Neural cell (in vitro differentiated cells): ENCODE results near the gene USP28. TPM values are rescaled to one million over a fixed set of nuclear protein-coding genes. Genes with fewer than 3 reads are reported as not detected.

Experiments used
- H2AFZ ChIP-seq: fragments of 200-600, 300-800 bp; sonication (generic), shearing (Covaris generic); 2 replicates; pipeline ENCODE4 v1.6.0; 2014; ENCODE audit warnings: low read depth, mild to moderate bottlenecking, antibody characterized with exemption, low read length, moderate library complexity
- H3F3A ChIP-seq: fragments of 200-600 bp; shearing (Covaris generic); 2 replicates; pipeline ENCODE4 v1.6.1; 2016; ENCODE audit warnings: mild to moderate bottlenecking, moderate library complexity, mixed read lengths, antibody characterized with exemption, low read length; ENCODE audit not compliant: insufficient read depth, poor library complexity, severe bottlenecking
- H3K27ac ChIP-seq: fragments of 200-600, 300-800 bp; sonication (generic), shearing (Covaris generic); 2 replicates; pipeline ENCODE4 v1.5.1; 2014; ENCODE audit warnings: mild to moderate bottlenecking, low read length, moderate library complexity
- H3K27me3 ChIP-seq: fragments of 300-800, 200-600 bp; sonication (generic), shearing (Covaris generic); 2 replicates; pipeline ENCODE4 v1.6.0; 2014; ENCODE audit warnings: mild to moderate bottlenecking, low read depth, low read length, moderate library complexity; ENCODE audit not compliant: insufficient read depth
- H3K36me3 ChIP-seq: fragments of 300-800, 200-600 bp; sonication (generic), shearing (Covaris generic); 2 replicates; pipeline ENCODE4 v1.5.1; 2014; ENCODE audit warnings: mild to moderate bottlenecking, antibody characterized with exemption, low read length, moderate library complexity; ENCODE audit not compliant: insufficient read depth
- H3K4me2 ChIP-seq: fragments of 300-800, 200-600 bp; sonication (generic), shearing (Covaris generic); 2 replicates; pipeline ENCODE4 v1.6.0; 2014; ENCODE audit warnings: mild to moderate bottlenecking, low read length
- H3K4me3 ChIP-seq: fragments of 300-800, 200-600 bp; sonication (generic), shearing (Covaris generic); 2 replicates; pipeline ENCODE4 v1.5.1; 2014; ENCODE audit warnings: mild to moderate bottlenecking, low read length, moderate library complexity
- H3K79me2 ChIP-seq: fragments of 200-600 bp; shearing (Covaris generic); replicated peaks from 2 replicates; pipeline ENCODE4 v1.6.0; 2014; ENCODE audit warnings: mild to moderate bottlenecking, low read length, moderate library complexity; ENCODE audit not compliant: insufficient read depth
- H3K9ac ChIP-seq: fragments of 300-800, 200-600 bp; sonication (generic), shearing (Covaris generic); 2 replicates; pipeline ENCODE4 v1.6.1; 2016; ENCODE audit warnings: mild to moderate bottlenecking, low read length, mixed read lengths
- H3K9me2 ChIP-seq: fragments of 200-600 bp; shearing (Covaris generic); 2 replicates; pipeline ENCODE4 v1.6.1; 2016; ENCODE audit warnings: mild to moderate bottlenecking, low read length, mixed read lengths; ENCODE audit not compliant: insufficient read depth
- H3K9me3 ChIP-seq: fragments of 200-600, 300-800 bp; sonication (generic), shearing (Covaris generic); 2 replicates; pipeline ENCODE4 v1.6.1; 2016; ENCODE audit warnings: mild to moderate bottlenecking, mixed run types, low read length, moderate library complexity, mixed read lengths
- H4K20me1 ChIP-seq: fragments of 200-600 bp; shearing (Covaris generic); 2 replicates; pipeline ENCODE4 v1.6.1; 2016; ENCODE audit warnings: mild to moderate bottlenecking, mixed run types; ENCODE audit not compliant: insufficient read depth
- CTCF ChIP-seq: fragments of 450-650 bp; IDR thresholded peaks from 2 replicates; pipeline ENCODE4 v1.5.1; 2014; ENCODE audit warnings: antibody characterized with exemption, mild to moderate bottlenecking, moderate library complexity; ENCODE audit not compliant: poor library complexity, severe bottlenecking
- EP300 ChIP-seq: fragments of 450-650 bp; conservative IDR thresholded peaks from 2 replicates; pipeline ENCODE4 v1.6.1; 2014; ENCODE audit warnings: antibody characterized with exemption, mild to moderate bottlenecking, moderate library complexity; ENCODE audit not compliant: poor library complexity, severe bottlenecking
- EZH2 ChIP-seq: fragments of 200-600, 300-800 bp; shearing (Covaris generic), sonication (generic); IDR thresholded peaks from 2 replicates; pipeline ENCODE4 v1.6.1; 2014; ENCODE audit warnings: antibody characterized with exemption, low read length, borderline replicate concordance, mild to moderate bottlenecking; ENCODE audit not compliant: insufficient read depth, poor library complexity, severe bottlenecking
- MXI1 ChIP-seq: fragments of 450-650 bp; conservative IDR thresholded peaks from 2 replicates; pipeline ENCODE4 v1.6.1; 2014; ENCODE audit warnings: antibody characterized with exemption, mild to moderate bottlenecking; ENCODE audit not compliant: poor library complexity, severe bottlenecking
- POLR2AphosphoS5 ChIP-seq: IDR thresholded peaks from 2 replicates; pipeline ENCODE4 v1.6.1; 2012
- RAD21 ChIP-seq: fragments of 450-650 bp; conservative IDR thresholded peaks from 2 replicates; pipeline ENCODE4 v1.6.1; 2014; ENCODE audit warnings: antibody characterized with exemption, mild to moderate bottlenecking, moderate library complexity
- REST ChIP-seq: IDR thresholded peaks from 2 replicates; pipeline ENCODE4 v1.6.1; 2012; ENCODE audit warnings: borderline replicate concordance
- SMC3 ChIP-seq: fragments of 450-650 bp; conservative IDR thresholded peaks from 2 replicates; pipeline ENCODE4 v1.6.1; 2014; ENCODE audit warnings: antibody characterized with exemption, mild to moderate bottlenecking, moderate library complexity; ENCODE audit not compliant: poor library complexity
- TAF1 ChIP-seq: IDR thresholded peaks from 2 replicates; pipeline ENCODE4 v1.6.1; 2012; ENCODE audit warnings: low read depth
- polyA plus RNA-seq: library from polyadenylated mRNA; depleted of rRNA; stranded (reverse); fragments of >200 nt; gene quantifications from 2 replicates; pipeline ENCODE4 v1.2.3, GENCODE V29; 2014

The USP28 gene
- polyA plus RNA-seq, 1 donor from 2014 or later = 16.0 TPM

DNA sequence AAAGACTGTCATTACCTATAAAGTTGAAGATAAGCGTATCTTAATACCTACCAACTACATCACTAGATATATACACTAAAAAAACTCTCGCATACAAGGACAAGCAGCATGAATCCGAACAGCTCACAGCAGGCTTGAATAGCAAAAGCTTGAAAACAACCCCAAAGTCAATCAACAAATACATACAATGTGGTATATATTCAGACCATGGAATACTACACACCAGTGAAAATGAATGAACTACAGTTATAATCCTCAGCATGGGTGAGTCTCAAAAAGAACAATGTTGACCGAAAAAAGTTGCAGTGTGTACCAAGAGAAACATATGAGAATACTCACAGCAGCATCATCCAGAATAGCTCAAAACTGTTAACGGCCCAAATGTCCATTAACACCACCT, 25.2 kb downstream of the USP28 start:
- Histone ChIP-seq H3K27me3 (no peaks in the 10 kb centered on the region), H2AFZ (no peak overlapping the region), H3K9me2 (no peaks in the 10 kb centered on the region), H3K4me2 (no peak overlapping the region), H3K9me3 (no peaks in the 10 kb centered on the region), H4K20me1 (no peaks in the 10 kb centered on the region), H3K36me3 (no peaks in the 10 kb centered on the region), H3F3A (no peaks in the 10 kb centered on the region), H3K9ac (no peak overlapping the region), H3K4me3 (no peak overlapping the region), H3K27ac (no peak overlapping the region), H3K79me2 (no peaks in the 10 kb centered on the region)
- TF ChIP-seq EP300 = no peak
- TF ChIP-seq MXI1 = no peak
- TF ChIP-seq SMC3 = no peak
- no peak for TF ChIP-seq TAF1
- TF ChIP-seq RAD21 = no peak
- no peak for TF ChIP-seq POLR2AphosphoS5
- no peak for TF ChIP-seq CTCF
- TF ChIP-seq REST = no peak
- TF ChIP-seq EZH2 = no peak

DNA sequence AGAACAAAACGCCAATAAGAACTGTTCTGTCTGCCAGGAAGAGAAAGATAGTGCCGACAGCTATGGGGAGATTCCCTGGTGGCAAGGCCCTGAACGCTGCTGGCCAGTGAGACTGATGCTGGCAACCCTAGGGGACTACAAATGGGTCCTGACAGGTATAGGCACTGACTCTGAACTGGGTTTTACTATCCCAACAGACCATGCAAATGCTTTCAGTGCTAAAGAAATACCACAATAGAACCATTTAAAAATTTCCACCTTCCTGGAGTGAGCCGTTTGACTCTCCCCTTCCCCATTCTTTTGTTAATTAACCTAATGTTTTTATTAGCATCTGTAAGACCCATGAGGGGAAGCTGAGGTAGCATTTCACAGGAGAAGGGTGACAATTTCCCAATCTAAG, 25.7 kb downstream of the USP28 start:
- Histone ChIP-seq H3F3A (no peaks in the 10 kb centered on the region), H3K27me3 (no peaks in the 10 kb centered on the region), H3K4me3 (no peak overlapping the region), H3K9me3 (no peaks in the 10 kb centered on the region), H4K20me1 (no peaks in the 10 kb centered on the region), H3K79me2 (no peaks in the 10 kb centered on the region), H3K36me3 (no peaks in the 10 kb centered on the region), H3K27ac (no peak overlapping the region), H2AFZ (no peak overlapping the region), H3K9ac (no peak overlapping the region), H3K4me2 (no peak overlapping the region), H3K9me2 (no peaks in the 10 kb centered on the region)
- no peak for TF ChIP-seq CTCF
- TF ChIP-seq MXI1 = no peak
- no peak for TF ChIP-seq RAD21
- no peak for TF ChIP-seq TAF1
- no peak for TF ChIP-seq REST
